ENCODE results near the gene CPE.

Gene CPE

DNA sequence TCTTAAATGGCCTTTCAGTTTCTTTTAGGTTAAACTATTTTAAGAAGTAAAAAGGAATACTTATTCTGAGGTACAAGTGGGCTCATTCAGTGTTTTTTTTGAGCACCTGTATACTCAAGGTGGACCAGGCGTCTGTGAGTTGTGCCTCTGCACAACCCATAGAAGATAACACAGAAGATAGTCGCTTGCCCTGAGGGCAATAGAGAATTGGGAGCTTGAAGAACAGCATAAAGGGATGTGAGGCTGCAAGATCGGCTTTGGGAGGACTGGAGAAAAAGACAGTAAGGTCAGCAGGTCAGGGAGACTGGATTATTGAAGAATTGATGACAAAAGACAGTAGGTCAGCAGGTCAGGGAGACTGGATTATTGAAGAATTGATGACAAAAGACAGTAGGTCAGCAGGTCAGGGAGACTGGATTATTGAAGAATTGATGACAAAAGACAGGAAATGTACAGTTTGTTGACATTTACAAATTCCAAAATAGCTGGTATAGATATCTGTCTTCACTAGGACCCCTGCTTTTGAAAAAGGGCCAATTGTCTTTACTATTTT lies 3.1 kb downstream of the CPE start:
- DNase-seq (ENCODE audit: low read depth in 1 of 2, low spot score in 1 of 2) = no peak
- Histone ChIP-seq H3K27ac (replicated peaks) (no peak overlapping the region), H3K27me3 (ENCODE audit: insufficient read depth, poor library complexity, severe bottlenecking) (peaks cover 30% of the 10 kb centered on the region), H3K4me3 (replicated peaks; ENCODE audit: insufficient read depth, low read length) (no peak overlapping the region)
- TF ChIP-seq POLR2AphosphoS5 (IDR thresholded peaks at IDR 0.05; ENCODE audit: low read depth) (no peak), SPI1 (IDR thresholded peaks at IDR 0.05; ENCODE audit: borderline replicate concordance, low read depth) (no peak), GABPA (IDR thresholded peaks at IDR 0.05; ENCODE audit: low read depth) (no peak)
- TF ChIP-seq, protein P1, sequence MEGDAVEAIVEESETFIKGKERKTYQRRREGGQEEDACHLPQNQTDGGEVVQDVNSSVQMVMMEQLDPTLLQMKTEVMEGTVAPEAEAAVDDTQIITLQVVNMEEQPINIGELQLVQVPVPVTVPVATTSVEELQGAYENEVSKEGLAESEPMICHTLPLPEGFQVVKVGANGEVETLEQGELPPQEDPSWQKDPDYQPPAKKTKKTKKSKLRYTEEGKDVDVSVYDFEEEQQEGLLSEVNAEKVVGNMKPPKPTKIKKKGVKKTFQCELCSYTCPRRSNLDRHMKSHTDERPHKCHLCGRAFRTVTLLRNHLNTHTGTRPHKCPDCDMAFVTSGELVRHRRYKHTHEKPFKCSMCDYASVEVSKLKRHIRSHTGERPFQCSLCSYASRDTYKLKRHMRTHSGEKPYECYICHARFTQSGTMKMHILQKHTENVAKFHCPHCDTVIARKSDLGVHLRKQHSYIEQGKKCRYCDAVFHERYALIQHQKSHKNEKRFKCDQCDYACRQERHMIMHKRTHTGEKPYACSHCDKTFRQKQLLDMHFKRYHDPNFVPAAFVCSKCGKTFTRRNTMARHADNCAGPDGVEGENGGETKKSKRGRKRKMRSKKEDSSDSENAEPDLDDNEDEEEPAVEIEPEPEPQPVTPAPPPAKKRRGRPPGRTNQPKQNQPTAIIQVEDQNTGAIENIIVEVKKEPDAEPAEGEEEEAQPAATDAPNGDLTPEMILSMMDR (IDR thresholded peaks at IDR 0.05; ENCODE audit: insufficient read depth, low read length) = no peak
- TF ChIP-seq, protein P2, sequence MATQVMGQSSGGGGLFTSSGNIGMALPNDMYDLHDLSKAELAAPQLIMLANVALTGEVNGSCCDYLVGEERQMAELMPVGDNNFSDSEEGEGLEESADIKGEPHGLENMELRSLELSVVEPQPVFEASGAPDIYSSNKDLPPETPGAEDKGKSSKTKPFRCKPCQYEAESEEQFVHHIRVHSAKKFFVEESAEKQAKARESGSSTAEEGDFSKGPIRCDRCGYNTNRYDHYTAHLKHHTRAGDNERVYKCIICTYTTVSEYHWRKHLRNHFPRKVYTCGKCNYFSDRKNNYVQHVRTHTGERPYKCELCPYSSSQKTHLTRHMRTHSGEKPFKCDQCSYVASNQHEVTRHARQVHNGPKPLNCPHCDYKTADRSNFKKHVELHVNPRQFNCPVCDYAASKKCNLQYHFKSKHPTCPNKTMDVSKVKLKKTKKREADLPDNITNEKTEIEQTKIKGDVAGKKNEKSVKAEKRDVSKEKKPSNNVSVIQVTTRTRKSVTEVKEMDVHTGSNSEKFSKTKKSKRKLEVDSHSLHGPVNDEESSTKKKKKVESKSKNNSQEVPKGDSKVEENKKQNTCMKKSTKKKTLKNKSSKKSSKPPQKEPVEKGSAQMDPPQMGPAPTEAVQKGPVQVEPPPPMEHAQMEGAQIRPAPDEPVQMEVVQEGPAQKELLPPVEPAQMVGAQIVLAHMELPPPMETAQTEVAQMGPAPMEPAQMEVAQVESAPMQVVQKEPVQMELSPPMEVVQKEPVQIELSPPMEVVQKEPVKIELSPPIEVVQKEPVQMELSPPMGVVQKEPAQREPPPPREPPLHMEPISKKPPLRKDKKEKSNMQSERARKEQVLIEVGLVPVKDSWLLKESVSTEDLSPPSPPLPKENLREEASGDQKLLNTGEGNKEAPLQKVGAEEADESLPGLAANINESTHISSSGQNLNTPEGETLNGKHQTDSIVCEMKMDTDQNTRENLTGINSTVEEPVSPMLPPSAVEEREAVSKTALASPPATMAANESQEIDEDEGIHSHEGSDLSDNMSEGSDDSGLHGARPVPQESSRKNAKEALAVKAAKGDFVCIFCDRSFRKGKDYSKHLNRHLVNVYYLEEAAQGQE (IDR thresholded peaks at IDR 0.05; ENCODE audit: insufficient replicate concordance, low read depth) = no peak

GRCh38 chr4:165382640-165383039 lies 3.8 kb downstream of the CPE start:
- no peak for DNase-seq (ENCODE audit: low read depth in 1 of 2, low spot score in 1 of 2)
- H3K4me3 ChIP-seq (replicated peaks; ENCODE audit: insufficient read depth, low read length) = no peak overlapping the region
- H3K27me3 ChIP-seq (ENCODE audit: insufficient read depth, poor library complexity, severe bottlenecking) = peaks cover 26% of the 10 kb centered on the region
- H3K27ac ChIP-seq (replicated peaks) = no peak overlapping the region
- TF ChIP-seq POLR2AphosphoS5 (IDR thresholded peaks at IDR 0.05; ENCODE audit: low read depth) (no peak), SPI1 (IDR thresholded peaks at IDR 0.05; ENCODE audit: borderline replicate concordance, low read depth) (no peak), GABPA (IDR thresholded peaks at IDR 0.05; ENCODE audit: low read depth) (no peak)
- TF ChIP-seq, protein P2 (IDR thresholded peaks at IDR 0.05; ENCODE audit: insufficient replicate concordance, low read depth) = no peak
- TF ChIP-seq, protein P1 (IDR thresholded peaks at IDR 0.05; ENCODE audit: insufficient read depth, low read length) = no peak

GRCh38 chr4:165383591-165384073 lies 4.8 kb downstream of the CPE start:
- H3K27me3 ChIP-seq (ENCODE audit: insufficient read depth, poor library complexity, severe bottlenecking) = peaks cover 17% of the 10 kb centered on the region
- TF ChIP-seq, protein P2 (IDR thresholded peaks at IDR 0.05; ENCODE audit: insufficient replicate concordance, low read depth) = no peak
- no peak for TF ChIP-seq POLR2AphosphoS5 (IDR thresholded peaks at IDR 0.05; ENCODE audit: low read depth)
- no peak for DNase-seq (ENCODE audit: low read depth in 1 of 2, low spot score in 1 of 2)
- H3K27ac ChIP-seq (replicated peaks) = no peak overlapping the region
- no peak overlapping the region for H3K4me3 ChIP-seq (replicated peaks; ENCODE audit: insufficient read depth, low read length)

All from HL-60 (cell line).